SK-N-SH treated with all-trans-retinoic acid at 6 μM for 48 hours (cell line): ENCODE results near the gene PRSS2.

Experiments
- CREB5 ChIP-seq: fragments of 250-450 bp; sonication (Bioruptor Pico); IDR thresholded peaks from 2 replicates; pipeline ENCODE4 v1.5.1; 2020; ENCODE audit warnings: low read depth, mild to moderate bottlenecking, moderate library complexity
- CSRNP3 ChIP-seq: fragments of 250-450 bp; sonication (Bioruptor Pico); IDR thresholded peaks from 2 replicates; pipeline ENCODE4 v1.5.1; 2021; ENCODE audit warnings: mild to moderate bottlenecking, moderate library complexity
- ESRRG ChIP-seq: fragments of 250-450 bp; sonication (Bioruptor Pico); IDR thresholded peaks from 2 replicates; pipeline ENCODE4 v1.6.1; 2021; ENCODE audit warnings: mild to moderate bottlenecking
- GLIS3 ChIP-seq: fragments of 250-450 bp; sonication (Bioruptor Pico); IDR thresholded peaks from 2 replicates; pipeline ENCODE4 v1.5.0; 2020; ENCODE audit warnings: mild to moderate bottlenecking, moderate library complexity
- OSR1 ChIP-seq: fragments of 250-450 bp; sonication (Bioruptor Pico); IDR thresholded peaks from 2 replicates; pipeline ENCODE4 v1.8.0; 2022; ENCODE audit warnings: moderate library complexity, mild to moderate bottlenecking, inconsistent platforms
- POU6F1 ChIP-seq: fragments of 250-450 bp; sonication (Bioruptor Pico); IDR thresholded peaks from 2 replicates; pipeline ENCODE4 v1.8.0; 2021; ENCODE audit warnings: low read depth, mild to moderate bottlenecking, moderate library complexity, borderline replicate concordance
- PPARA ChIP-seq: fragments of 250-450 bp; sonication (Bioruptor Pico); IDR thresholded peaks from 2 replicates; pipeline ENCODE4 v1.5.0; 2020; ENCODE audit warnings: mild to moderate bottlenecking, borderline replicate concordance
- RARB ChIP-seq: fragments of 250-450 bp; sonication (Bioruptor Pico); IDR thresholded peaks from 2 replicates; pipeline ENCODE4 v1.8.0; 2021; ENCODE audit warnings: mild to moderate bottlenecking, moderate library complexity
- SNAI2 ChIP-seq: fragments of 250-450 bp; sonication (Bioruptor Pico); IDR thresholded peaks from 2 replicates; pipeline ENCODE4 v1.5.0; 2020; ENCODE audit warnings: mild to moderate bottlenecking, moderate library complexity
- TSHZ2 ChIP-seq: fragments of 250-450 bp; sonication (Bioruptor Pico); IDR thresholded peaks from 2 replicates; pipeline ENCODE4 v1.5.0; 2020; ENCODE audit warnings: mild to moderate bottlenecking, moderate library complexity
- ZNF8 ChIP-seq: fragments of 450-650 bp; formaldehyde crosslinking; IDR thresholded peaks from 2 replicates; pipeline ENCODE4 v1.5.0; 2020; ENCODE audit warnings: mild to moderate bottlenecking, moderate library complexity

- TF ChIP-seq CSRNP3 (no peak), POU6F1 (CRISPR knock-in tag) (no peak), CREB5 (CRISPR knock-in tag) (no peak), GLIS3 (no peak), TSHZ2 (CRISPR knock-in tag) (no peak), SNAI2 (CRISPR knock-in tag) (no peak), ZNF8 (CRISPR knock-in tag) (no peak), RARB (CRISPR knock-in tag) (no peak), OSR1 (CRISPR knock-in tag) (no peak), ESRRG (CRISPR knock-in tag) (no peak), PPARA (no peak)
Observed at GRCh38 chr7:142722248-142722794, 48.4 kb upstream of the PRSS2 start.
